LHCN-M2 (cell line): ENCODE data around the gene PTPRG. TPM values are rescaled to one million over a fixed set of nuclear protein-coding genes. Genes with fewer than 3 reads are reported as not detected.
A peak's percentile ranks its signal among the peaks of the same experiment; 100 is the strongest.

ENCODE experiments used
- DNase-seq: peaks from one replicate; pipeline ENCODE4 v3.0.0-alpha.2; 2012; ENCODE audit warnings: low read depth
- total RNA-seq: library from RNA; depleted of rRNA; stranded (reverse); fragments of >200 nt; gene quantifications from 2 replicates; pipeline ENCODE4 v1.2.3, GENCODE V29; 2014

The PTPRG gene
- total RNA-seq, 1 experiment from 2014 or later, result 32.2 TPM

- no peak for DNase-seq
Measured at GRCh38 chr3:61649381-61650170, 88.2 kb downstream of the PTPRG start.

- peak; percentile 70 for DNase-seq
Measured at GRCh38 chr3:61650276-61650675, 88.9 kb downstream of the PTPRG start.

DNA sequence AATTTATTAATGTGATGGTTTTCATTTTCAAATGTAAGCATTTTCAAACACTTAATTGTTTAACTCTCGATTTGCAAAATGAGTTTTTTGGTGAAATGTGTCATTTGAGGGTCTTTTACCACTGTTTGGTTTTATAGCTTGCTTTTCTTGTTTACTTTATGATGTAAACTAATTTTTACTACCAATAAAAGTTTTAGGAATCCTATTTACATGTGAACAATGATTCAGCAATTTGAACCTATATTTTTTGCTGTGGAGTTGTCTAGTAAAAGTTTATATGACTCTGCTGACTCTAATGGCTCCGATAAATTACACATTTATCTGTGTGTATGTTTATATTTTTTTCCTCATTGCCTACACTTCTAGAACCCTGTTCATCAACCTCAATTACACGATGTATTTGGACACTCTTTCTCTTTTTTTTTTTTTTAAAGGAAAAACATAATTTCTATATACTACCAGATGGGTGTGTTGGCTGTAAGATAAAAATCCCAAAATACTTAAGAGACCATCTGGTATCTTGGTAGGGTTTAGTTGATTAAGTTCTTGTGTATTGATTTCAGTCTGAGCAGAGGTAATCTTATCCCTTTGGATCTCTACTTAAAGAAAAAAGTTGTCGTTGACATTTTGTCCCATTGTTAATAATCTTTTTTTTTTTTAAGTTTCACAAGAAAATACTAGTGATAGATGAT, 89.5 kb downstream of the PTPRG start:
- DNase-seq, result no peak

GRCh38 chr3:61657689-61658088, 96.3 kb downstream of the PTPRG start:
- DNase-seq, result no peak

DNA sequence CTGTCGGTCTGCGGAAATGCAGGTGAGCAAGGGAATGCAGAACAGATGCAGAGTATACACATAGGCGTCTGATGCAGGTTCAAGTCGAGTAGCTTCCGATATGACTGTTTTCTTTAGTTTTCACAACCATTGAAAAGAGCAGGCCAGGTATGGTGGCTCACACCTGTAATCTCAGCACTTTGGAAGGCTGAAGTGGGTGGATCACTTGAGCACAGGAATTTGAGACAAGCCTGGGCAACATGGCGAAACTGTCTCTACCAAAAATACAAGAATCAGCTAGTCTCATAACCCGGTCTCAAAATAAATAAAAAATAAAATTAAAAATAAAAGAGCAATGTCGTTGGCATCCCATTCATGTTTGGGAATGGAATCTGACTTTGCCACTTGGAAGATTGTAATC, 101.5 kb downstream of the PTPRG start:
- DNase-seq, result no peak

GRCh38 chr3:61663356-61664104, 102.2 kb downstream of the PTPRG start:
- no peak for DNase-seq

- peak; percentile 86 for DNase-seq
Measured at GRCh38 chr3:61664105-61664482, 102.7 kb downstream of the PTPRG start.

GRCh38 chr3:61665121-61665520, 103.8 kb downstream of the PTPRG start:
- no peak for DNase-seq

DNA sequence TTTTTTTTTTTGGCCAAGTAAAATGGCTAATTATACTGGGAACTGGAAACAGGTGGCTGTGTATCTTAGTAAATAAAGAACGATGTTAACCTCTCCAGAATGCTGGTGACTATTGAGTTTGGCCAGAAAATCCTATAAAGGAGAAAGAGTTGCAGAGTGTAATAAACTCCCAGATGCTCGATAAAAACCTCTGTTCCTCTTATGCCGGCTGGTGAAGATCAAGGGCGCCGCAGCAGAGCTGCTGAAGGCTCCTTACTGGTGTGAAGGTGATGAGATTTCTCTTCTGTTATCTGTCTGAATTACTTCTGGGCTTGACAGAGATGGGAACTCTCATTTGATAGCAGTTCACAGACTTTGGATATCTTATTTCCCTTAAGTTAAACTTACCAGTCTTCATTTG, 104.6 kb downstream of the PTPRG start:
- no peak for DNase-seq

- DNase-seq, result peak; percentile 73
Measured at GRCh38 chr3:61666615-61667330, 105.4 kb downstream of the PTPRG start.

DNA sequence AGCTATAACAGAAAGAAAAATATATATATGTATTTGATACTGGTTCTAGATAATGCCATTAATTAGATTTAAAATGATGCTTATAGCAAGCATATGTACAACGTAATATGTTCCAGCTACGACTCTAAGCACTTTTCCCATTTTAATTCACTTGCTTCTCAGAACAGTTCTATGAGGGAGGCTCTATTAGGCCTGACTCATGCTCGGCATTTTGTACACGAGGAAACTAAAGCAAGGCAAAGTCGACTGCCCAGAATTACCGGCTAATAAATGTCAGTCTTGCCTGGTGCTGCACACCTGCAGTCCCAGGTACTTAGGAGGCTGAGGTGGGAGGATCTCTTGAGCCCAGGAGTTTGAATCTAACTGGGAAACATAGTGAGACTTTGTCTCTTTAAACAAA, 106.0 kb downstream of the PTPRG start:
- DNase-seq, result no peak

GRCh38 chr3:61667814-61668213, 106.4 kb downstream of the PTPRG start:
- no peak for DNase-seq

GRCh38 chr3:61668317-61668864, 107.0 kb downstream of the PTPRG start:
- no peak for DNase-seq

- no peak for DNase-seq
Measured at GRCh38 chr3:61669203-61669602, 107.8 kb downstream of the PTPRG start.

- peak; percentile 67 for DNase-seq
Measured at GRCh38 chr3:61669668-61670299, 108.4 kb downstream of the PTPRG start.

DNA sequence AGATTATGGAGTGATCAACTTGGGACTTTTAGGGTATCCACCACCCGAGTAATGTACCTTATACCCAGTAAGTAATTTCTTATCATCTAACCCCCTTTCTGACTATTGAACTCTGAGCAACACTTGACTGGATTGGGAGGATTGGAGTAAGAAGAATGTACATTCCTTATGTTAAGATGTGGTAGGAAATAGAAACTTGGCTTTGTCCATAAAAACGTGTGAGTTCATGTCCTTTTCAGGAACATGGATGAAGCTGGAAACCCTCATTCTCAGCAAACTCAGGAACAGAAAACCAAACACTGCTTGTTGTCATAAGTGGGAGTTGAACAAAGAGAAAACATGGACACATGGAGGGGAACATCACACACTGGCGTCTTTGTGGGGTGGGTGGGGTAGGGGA, 112.3 kb downstream of the PTPRG start:
- no peak for DNase-seq

- no peak for DNase-seq
Measured at GRCh38 chr3:61674596-61674995, 113.2 kb downstream of the PTPRG start.

DNA sequence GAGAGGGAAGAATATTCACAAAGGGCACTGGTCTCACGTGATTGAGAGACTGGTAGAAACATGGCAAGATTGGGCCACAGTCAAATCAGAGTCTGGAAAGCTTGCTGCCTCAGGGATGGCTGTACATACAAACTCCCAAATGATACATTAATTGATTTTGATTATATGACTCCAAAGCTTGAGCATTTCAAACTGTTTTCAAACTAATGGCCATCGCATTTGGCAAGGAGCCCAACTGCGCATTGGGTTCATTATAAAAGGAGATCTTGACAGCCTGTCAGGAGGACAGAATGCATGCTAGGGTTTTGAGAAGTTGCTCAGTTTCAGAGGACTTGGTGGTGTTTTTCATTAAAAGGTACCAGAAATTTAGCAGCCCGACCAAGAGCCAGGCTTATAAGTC, 117.7 kb downstream of the PTPRG start:
- DNase-seq, result no peak

DNA sequence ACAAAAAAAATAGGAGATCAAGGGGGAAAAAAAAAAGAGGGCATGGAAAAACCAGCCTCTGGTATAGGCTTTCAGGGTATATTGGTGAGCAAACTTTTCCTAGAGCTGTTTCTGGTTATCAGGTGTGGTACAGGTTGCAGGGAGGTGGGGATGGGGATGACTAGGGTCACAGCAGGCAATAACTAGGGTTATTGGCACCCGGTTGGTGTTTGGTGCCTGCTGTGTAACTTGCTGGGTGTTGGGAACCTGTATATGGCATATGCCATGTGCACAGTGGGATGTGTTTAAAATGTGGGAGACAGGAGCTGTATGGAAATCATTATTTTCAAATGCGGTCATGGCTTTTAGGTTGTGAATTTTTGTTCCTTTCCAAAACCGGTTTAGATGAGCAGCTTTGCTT, 119.2 kb downstream of the PTPRG start:
- DNase-seq, result no peak

GRCh38 chr3:61681636-61682035, 120.3 kb downstream of the PTPRG start:
- no peak for DNase-seq
